PC-9 (cell line): Measurements from ENCODE around the gene IL1RAPL1. TPM values are rescaled to one million over a fixed set of nuclear protein-coding genes. Genes with fewer than 3 reads are reported as not detected.

ENCODE experiments used
- BruUV-seq: library from RNA; stranded (reverse); fragments of 400-500 nt; replicated peaks from 2 replicates; lab custom pipeline; 2021; lab: Mats Ljungman, UMichigan
- CTCF ChIA-PET: fragments of 300-600 bp; sonication (Branson Sonifier 250); formaldehyde crosslinking; loops from one replicate; lab custom pipeline; 2022; ENCODE audit warnings: antibody characterized with exemption; lab: Charles Lee
- POLR2A ChIA-PET: fragments of 300-600 bp; sonication (Branson Sonifier 250); formaldehyde crosslinking; loops from one replicate; lab custom pipeline; 2022; ENCODE audit warnings: antibody characterized with exemption; ENCODE audit not compliant: unreplicated experiment; lab: Charles Lee
- DNase-seq, 2 experiments: peaks; one replicate each; pipeline versions ENCODE4 v3.0.0 to v3.0.0-alpha.2; 2015 to 2022; ENCODE audit warnings: mixed read lengths in 1 of 2
- H2AFZ ChIP-seq: fragments of 200-600 bp; sonication (generic); 2 replicates; pipeline ENCODE4 v1.8.1; 2017; ENCODE audit warnings: antibody characterized with exemption
- H3F3A ChIP-seq: fragments of 200-600 bp; sonication (generic); 2 replicates; pipeline ENCODE4 v1.8.1; 2017; ENCODE audit warnings: antibody characterized with exemption, mild to moderate bottlenecking, low read depth; ENCODE audit not compliant: insufficient read depth
- H3K27ac ChIP-seq: fragments of 200-600 bp; sonication (generic); 2 replicates; pipeline ENCODE4 v1.6.1; 2016; ENCODE audit warnings: mixed run types
- H3K27me3 ChIP-seq: fragments of 200-600 bp; sonication (generic); 2 replicates; pipeline ENCODE4 v1.6.1; 2016; ENCODE audit warnings: low read depth, mixed run types; ENCODE audit not compliant: insufficient read depth
- H3K36me3 ChIP-seq: fragments of 200-600 bp; sonication (generic); 2 replicates; pipeline ENCODE4 v1.6.1; 2016; ENCODE audit warnings: low read depth, mixed run types
- H3K4me1 ChIP-seq: fragments of 200-600 bp; sonication (generic); replicated peaks from 2 replicates; pipeline ENCODE4 v1.6.1; 2016; ENCODE audit warnings: mixed run types; ENCODE audit not compliant: insufficient read depth
- H3K4me2 ChIP-seq: fragments of 200-600 bp; sonication (generic); 2 replicates; pipeline ENCODE4 v1.6.1; 2017; ENCODE audit warnings: mixed run types
- H3K4me3 ChIP-seq: fragments of 200-600 bp; sonication (generic); 2 replicates; pipeline ENCODE4 v1.6.1; 2016; ENCODE audit warnings: mixed run types
- H3K79me2 ChIP-seq: fragments of 200-600 bp; sonication (generic); 2 replicates; pipeline ENCODE4 v1.6.1; 2017; ENCODE audit warnings: low read depth, mixed run types
- H3K9me2 ChIP-seq: fragments of 200-600 bp; sonication (generic); 2 replicates; pipeline ENCODE4 v1.8.1; 2017; ENCODE audit warnings: mild to moderate bottlenecking; ENCODE audit not compliant: insufficient read depth
- H3K9me3 ChIP-seq: fragments of 200-600 bp; sonication (generic); 2 replicates; pipeline ENCODE4 v1.8.1; 2016; ENCODE audit warnings: low read depth; ENCODE audit not compliant: insufficient read depth
- H4K20me1 ChIP-seq: fragments of 200-600 bp; sonication (generic); 2 replicates; pipeline ENCODE4 v1.8.1; 2017; ENCODE audit not compliant: insufficient read depth
- EZH2 ChIP-seq: fragments of 200-600 bp; sonication (generic); IDR thresholded peaks from 2 replicates; pipeline ENCODE4 v1.8.0; 2017; ENCODE audit warnings: antibody characterized with exemption, low read depth
- intact Hi-C: fragments of 100-400 bp; cut with micrococcal nuclease; formaldehyde crosslinking; loops from one replicate; pipeline ENCODE4 v1.10.0; 2022; ENCODE audit not compliant: unreplicated experiment
- total RNA-seq: library from RNA; stranded (reverse); gene quantifications from 2 replicates; pipeline ENCODE4 v1.2.3, GENCODE V29; 2021
- TF ChIP-seq, protein P1 (sequence below): fragments of 200-600 bp; sonication (generic); conservative IDR thresholded peaks from 2 replicates; pipeline ENCODE4 v1.6.1; 2017; ENCODE audit warnings: mixed run types, antibody characterized with exemption, mild to moderate bottlenecking, moderate library complexity

The IL1RAPL1 gene
- total RNA-seq, 1 experiment from 2014 or later = 0.26 TPM

DNA sequence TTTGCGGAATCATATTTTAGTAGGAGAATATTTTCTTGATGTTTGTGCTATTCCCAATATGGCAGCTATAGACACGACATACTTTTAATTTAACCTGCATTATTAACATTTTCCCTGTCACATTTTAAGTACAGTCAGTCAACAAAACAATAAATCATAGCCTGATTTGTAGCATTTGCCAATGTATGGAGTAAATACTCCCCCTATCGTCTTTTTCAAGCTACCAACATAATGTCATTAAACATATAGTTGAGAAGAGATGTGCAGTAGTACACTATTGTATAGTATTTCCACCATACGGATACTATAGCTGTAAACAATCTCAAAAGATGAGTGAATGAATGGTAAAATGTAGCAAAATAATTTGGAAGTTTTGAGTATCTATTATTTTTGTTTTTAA lies 1324.4 kb downstream of the IL1RAPL1 start:
- DNase-seq = no peak
- Histone ChIP-seq H3K27ac (no peak overlapping the region), H4K20me1 (no peaks in the 10 kb centered on the region), H3F3A (no peaks in the 10 kb centered on the region), H3K79me2 (no peaks in the 10 kb centered on the region), H3K27me3 (no peaks in the 10 kb centered on the region), H3K4me2 (no peak overlapping the region), H3K4me3 (no peak overlapping the region), H3K9me3 (no peaks in the 10 kb centered on the region), H3K9me2 (no peaks in the 10 kb centered on the region), H3K36me3 (no peaks in the 10 kb centered on the region), H2AFZ (no peak overlapping the region), H3K4me1 (no peaks in the 10 kb centered on the region)
- POLR2A ChIA-PET = no interaction called here
- BruUV-seq = no TSS peak
- intact Hi-C loops = no loop called here
- CTCF ChIA-PET = no interaction called here
- no peak for TF ChIP-seq EZH2
- TF ChIP-seq, protein P1, sequence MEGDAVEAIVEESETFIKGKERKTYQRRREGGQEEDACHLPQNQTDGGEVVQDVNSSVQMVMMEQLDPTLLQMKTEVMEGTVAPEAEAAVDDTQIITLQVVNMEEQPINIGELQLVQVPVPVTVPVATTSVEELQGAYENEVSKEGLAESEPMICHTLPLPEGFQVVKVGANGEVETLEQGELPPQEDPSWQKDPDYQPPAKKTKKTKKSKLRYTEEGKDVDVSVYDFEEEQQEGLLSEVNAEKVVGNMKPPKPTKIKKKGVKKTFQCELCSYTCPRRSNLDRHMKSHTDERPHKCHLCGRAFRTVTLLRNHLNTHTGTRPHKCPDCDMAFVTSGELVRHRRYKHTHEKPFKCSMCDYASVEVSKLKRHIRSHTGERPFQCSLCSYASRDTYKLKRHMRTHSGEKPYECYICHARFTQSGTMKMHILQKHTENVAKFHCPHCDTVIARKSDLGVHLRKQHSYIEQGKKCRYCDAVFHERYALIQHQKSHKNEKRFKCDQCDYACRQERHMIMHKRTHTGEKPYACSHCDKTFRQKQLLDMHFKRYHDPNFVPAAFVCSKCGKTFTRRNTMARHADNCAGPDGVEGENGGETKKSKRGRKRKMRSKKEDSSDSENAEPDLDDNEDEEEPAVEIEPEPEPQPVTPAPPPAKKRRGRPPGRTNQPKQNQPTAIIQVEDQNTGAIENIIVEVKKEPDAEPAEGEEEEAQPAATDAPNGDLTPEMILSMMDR = peak; percentile 41; the same call in 1 of the 2 replicates

DNA sequence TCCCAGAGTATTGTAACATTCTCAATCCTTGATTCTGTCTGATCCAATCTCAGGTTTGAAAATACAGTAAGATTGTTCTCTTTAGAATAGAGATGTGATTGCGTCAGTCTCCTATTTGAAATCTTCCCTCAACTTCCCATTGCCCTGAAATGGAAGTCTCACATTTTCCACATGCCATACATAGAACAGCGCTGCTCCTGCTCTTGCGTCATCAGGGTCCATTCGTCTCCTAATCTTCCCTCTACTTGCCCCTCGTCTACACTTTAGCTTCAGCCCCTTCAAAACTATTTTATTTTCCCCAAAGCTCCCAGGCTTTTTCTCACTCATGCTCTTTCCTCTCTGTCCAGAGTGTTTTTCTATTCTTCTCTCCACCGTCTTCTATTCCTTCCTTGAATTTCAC lies 1326.4 kb downstream of the IL1RAPL1 start:
- intact Hi-C loops = no loop called here
- Histone ChIP-seq H3K79me2 (no peaks in the 10 kb centered on the region), H4K20me1 (no peaks in the 10 kb centered on the region), H3K4me2 (no peak overlapping the region), H3K9me3 (no peaks in the 10 kb centered on the region), H3K36me3 (no peaks in the 10 kb centered on the region), H3F3A (no peaks in the 10 kb centered on the region), H3K27me3 (no peaks in the 10 kb centered on the region), H3K9me2 (no peaks in the 10 kb centered on the region), H2AFZ (no peak overlapping the region), H3K4me3 (no peak overlapping the region), H3K27ac (no peak overlapping the region), H3K4me1 (no peaks in the 10 kb centered on the region)
- BruUV-seq = no TSS peak
- ChIA-PET POLR2A (no interaction called here), CTCF (no interaction called here)
- DNase-seq = no peak
- no peak for TF ChIP-seq EZH2
- TF ChIP-seq, protein P1 = no peak

DNA sequence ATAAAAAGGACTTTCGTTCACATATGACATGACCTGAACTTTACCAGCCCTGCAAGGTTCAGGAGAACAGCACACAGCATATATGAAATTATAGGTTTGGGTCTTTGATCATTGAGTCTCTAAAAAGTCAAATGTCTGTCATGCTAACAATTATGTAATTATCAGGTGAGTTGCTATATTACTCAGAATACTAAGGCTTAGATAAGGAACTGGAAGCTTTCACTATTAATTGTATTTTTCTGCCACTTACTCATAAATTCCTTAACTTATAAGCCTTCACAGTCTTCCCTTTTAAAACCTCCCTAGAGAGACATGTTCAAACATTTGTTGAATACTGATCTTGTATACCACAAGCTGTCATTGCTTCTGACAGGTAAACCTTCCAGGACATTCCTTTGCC lies 1335.4 kb downstream of the IL1RAPL1 start:
- no peak overlapping the region for H3K4me2 ChIP-seq
- no peaks in the 10 kb centered on the region for H3K27me3 ChIP-seq
- no peak overlapping the region for H3K4me3 ChIP-seq
- POLR2A ChIA-PET = no interaction called here
- CTCF ChIA-PET = no interaction called here
- intact Hi-C loops = no loop called here
- H3K9me3 ChIP-seq = no peaks in the 10 kb centered on the region
- no peak for TF ChIP-seq EZH2
- TF ChIP-seq, protein P1 = no peak
- no peak overlapping the region for H2AFZ ChIP-seq
- H3F3A ChIP-seq = no peaks in the 10 kb centered on the region
- H3K9me2 ChIP-seq = no peaks in the 10 kb centered on the region
- no peaks in the 10 kb centered on the region for H3K36me3 ChIP-seq
- H3K79me2 ChIP-seq = no peaks in the 10 kb centered on the region
- BruUV-seq = no TSS peak
- H3K4me1 ChIP-seq = no peaks in the 10 kb centered on the region
- no peak for DNase-seq
- no peak overlapping the region for H3K27ac ChIP-seq
- no peaks in the 10 kb centered on the region for H4K20me1 ChIP-seq
